KMS-11 (cell line): ENCODE data around the gene SPRY1.

Experiments
- H2AFZ ChIP-seq: fragments of 200-600 bp; sonication (generic); 2 replicates; pipeline ENCODE4 v1.6.1; 2016; ENCODE audit warnings: antibody characterized with exemption, mixed run types, low read depth
- H3K27ac ChIP-seq: fragments of 200-600 bp; sonication (generic); 2 replicates; pipeline ENCODE4 v1.6.1; 2016; ENCODE audit warnings: mild to moderate bottlenecking, mixed run types
- H3K27me3 ChIP-seq: fragments of 200-600 bp; sonication (generic); 2 replicates; pipeline ENCODE4 v1.6.1; 2017; ENCODE audit warnings: mild to moderate bottlenecking, low read depth, mixed run types, moderate library complexity; ENCODE audit not compliant: insufficient read depth
- H3K36me3 ChIP-seq: fragments of 200-600 bp; sonication (generic); 2 replicates; pipeline ENCODE4 v1.6.1; 2017; ENCODE audit warnings: mild to moderate bottlenecking, mixed run types; ENCODE audit not compliant: insufficient read depth
- H3K4me1 ChIP-seq: fragments of 200-600 bp; sonication (generic); 2 replicates; pipeline ENCODE4 v1.6.1; 2016; ENCODE audit warnings: mild to moderate bottlenecking, low read depth, mixed run types; ENCODE audit not compliant: poor library complexity, severe bottlenecking
- H3K4me2 ChIP-seq: fragments of 200-600 bp; sonication (generic); 2 replicates; pipeline ENCODE4 v1.7.0; 2016; ENCODE audit warnings: mild to moderate bottlenecking, mixed run types
- H3K4me3 ChIP-seq: fragments of 200-600 bp; sonication (generic); IDR thresholded peaks from 2 replicates; pipeline ENCODE4 v1.6.1; 2017; ENCODE audit warnings: low read depth, low read length, mixed read lengths; ENCODE audit not compliant: insufficient read depth
- H3K79me2 ChIP-seq: fragments of 200-600 bp; sonication (generic); 2 replicates; pipeline ENCODE4 v1.6.1; 2016; ENCODE audit warnings: low read depth, mixed run types; ENCODE audit not compliant: insufficient read depth
- H3K9ac ChIP-seq: fragments of 200-600 bp; sonication (generic); 2 replicates; pipeline ENCODE4 v1.6.1; 2016; ENCODE audit warnings: mild to moderate bottlenecking, mixed run types
- H4K20me1 ChIP-seq: fragments of 200-600 bp; sonication (generic); 2 replicates; pipeline ENCODE4 v1.6.1; 2016; ENCODE audit warnings: mild to moderate bottlenecking, mixed run types; ENCODE audit not compliant: insufficient read depth
- TF ChIP-seq, protein P1 (sequence below): fragments of 200-600 bp; sonication (generic); conservative IDR thresholded peaks from 2 replicates; pipeline ENCODE4 v1.6.1; 2017; ENCODE audit warnings: low read depth, mild to moderate bottlenecking, antibody characterized with exemption, low read length, moderate library complexity, mixed read lengths

Gene SPRY1

DNA sequence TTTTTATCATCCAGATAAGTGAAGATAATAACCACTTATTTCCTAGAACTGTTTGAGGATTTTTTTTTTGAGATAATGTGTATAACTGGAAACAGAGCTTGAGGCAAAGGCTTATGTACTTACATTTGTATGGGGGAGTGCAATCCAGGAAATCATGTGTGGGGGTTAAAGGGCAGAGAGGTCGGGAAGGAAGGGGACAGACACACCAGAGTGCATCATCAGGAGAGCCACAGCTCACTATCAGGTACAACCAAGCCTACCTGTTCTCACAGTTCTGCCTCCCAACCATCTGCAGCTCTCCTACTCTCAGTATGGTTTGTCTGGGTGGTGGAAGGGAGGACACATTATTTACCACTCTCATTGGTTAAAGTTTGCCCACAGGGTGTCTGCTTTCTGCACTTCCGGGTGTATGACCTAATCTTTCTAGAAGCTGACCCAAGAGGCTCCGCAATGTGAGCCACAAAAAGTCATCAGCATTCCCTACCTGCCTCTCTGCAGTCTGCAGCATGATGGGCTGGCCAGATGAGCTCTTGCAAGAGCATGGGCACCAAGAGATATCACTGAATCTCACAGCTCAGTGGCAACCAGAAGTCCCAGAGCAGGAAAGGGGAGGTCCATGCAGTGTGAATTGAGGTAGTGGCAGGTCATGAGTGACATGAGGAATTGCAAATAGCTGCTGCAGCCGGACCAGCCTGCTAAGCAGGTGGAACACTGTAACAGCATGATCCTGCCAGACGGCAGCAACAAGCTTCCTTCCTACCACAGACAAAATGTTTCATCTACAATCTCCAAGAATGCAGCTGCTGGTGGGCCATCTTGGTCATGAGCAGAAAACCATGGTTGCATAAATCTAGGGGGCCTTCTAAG is 36.9 kb upstream of the SPRY1 start:
- Histone ChIP-seq H3K36me3 (no peaks in the 10 kb centered on the region), H3K79me2 (no peaks in the 10 kb centered on the region), H3K27me3 (no peaks in the 10 kb centered on the region), H3K4me3 (no peak overlapping the region), H2AFZ (no peak overlapping the region), H3K27ac (no peak overlapping the region), H4K20me1 (no peaks in the 10 kb centered on the region), H3K9ac (no peak overlapping the region), H3K4me2 (no peak overlapping the region), H3K4me1 (peaks cover 10% of the 10 kb centered on the region)
- TF ChIP-seq, protein P1, sequence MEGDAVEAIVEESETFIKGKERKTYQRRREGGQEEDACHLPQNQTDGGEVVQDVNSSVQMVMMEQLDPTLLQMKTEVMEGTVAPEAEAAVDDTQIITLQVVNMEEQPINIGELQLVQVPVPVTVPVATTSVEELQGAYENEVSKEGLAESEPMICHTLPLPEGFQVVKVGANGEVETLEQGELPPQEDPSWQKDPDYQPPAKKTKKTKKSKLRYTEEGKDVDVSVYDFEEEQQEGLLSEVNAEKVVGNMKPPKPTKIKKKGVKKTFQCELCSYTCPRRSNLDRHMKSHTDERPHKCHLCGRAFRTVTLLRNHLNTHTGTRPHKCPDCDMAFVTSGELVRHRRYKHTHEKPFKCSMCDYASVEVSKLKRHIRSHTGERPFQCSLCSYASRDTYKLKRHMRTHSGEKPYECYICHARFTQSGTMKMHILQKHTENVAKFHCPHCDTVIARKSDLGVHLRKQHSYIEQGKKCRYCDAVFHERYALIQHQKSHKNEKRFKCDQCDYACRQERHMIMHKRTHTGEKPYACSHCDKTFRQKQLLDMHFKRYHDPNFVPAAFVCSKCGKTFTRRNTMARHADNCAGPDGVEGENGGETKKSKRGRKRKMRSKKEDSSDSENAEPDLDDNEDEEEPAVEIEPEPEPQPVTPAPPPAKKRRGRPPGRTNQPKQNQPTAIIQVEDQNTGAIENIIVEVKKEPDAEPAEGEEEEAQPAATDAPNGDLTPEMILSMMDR = no peak

DNA sequence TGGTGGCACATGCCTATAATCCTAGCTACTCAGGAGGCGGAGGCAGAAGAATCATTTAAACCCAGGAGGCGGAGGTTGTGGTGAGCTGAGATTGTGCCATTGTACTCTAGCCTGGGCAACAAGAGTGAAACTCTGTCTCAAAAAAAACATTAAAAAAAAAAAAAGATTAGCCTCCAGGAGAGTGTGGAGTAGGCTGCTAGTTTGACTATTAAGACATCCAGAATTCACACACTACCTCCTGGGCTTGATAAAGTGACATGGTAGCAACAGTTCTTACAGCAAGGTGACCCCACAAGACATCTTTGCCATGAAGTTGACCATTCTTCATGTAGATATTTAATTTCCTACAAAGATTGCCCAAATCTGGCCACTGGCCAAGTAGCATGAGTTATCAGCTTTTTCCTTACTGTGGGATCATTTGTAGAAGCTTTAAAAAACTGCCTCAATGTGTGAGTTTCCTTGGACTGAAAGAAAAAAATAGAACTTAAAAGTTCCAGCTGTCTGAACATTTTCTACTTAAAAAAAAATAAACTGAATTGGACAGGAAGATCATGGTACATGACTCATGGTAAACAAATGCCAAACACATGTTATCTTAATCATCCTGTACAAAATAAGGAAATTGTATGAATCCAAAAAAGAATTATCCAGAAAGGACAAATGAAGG is 35.3 kb upstream of the SPRY1 start:
- H3K4me3 ChIP-seq = no peak overlapping the region
- no peaks in the 10 kb centered on the region for H3K27me3 ChIP-seq
- H3K79me2 ChIP-seq = no peaks in the 10 kb centered on the region
- H3K4me2 ChIP-seq = no peak overlapping the region
- H3K9ac ChIP-seq = no peak overlapping the region
- H2AFZ ChIP-seq = no peak overlapping the region
- no peaks in the 10 kb centered on the region for H3K36me3 ChIP-seq
- H4K20me1 ChIP-seq = no peaks in the 10 kb centered on the region
- TF ChIP-seq, protein P1 = no peak
- peaks cover 10% of the 10 kb centered on the region for H3K4me1 ChIP-seq
- no peak overlapping the region for H3K27ac ChIP-seq

DNA sequence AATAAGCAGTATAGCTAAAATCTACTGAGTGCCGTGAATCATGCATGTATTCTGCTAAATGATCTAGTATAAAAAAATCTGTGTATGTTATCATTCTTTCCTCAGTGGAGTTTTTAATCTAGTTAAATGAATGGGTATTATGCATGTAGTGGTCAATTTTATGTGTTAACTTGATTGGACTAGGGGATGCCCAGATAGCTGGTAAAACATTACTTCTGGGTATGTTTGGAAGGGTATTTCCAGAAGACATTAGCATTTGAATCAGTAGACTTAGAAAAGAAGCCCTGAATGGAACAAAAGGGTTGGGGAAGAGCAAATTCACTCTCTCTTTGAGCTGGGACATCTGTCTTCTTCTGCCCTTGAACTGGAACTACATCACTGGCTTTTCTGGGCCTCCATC is 34.5 kb upstream of the SPRY1 start:
- Histone ChIP-seq H2AFZ (no peak overlapping the region), H3K4me2 (no peak overlapping the region), H3K36me3 (no peaks in the 10 kb centered on the region), H3K4me3 (no peak overlapping the region), H3K79me2 (no peaks in the 10 kb centered on the region), H3K27ac (no peak overlapping the region), H3K9ac (no peak overlapping the region), H4K20me1 (no peaks in the 10 kb centered on the region), H3K27me3 (no peaks in the 10 kb centered on the region), H3K4me1 (peaks cover 10% of the 10 kb centered on the region)
- TF ChIP-seq, protein P1 = no peak

DNA sequence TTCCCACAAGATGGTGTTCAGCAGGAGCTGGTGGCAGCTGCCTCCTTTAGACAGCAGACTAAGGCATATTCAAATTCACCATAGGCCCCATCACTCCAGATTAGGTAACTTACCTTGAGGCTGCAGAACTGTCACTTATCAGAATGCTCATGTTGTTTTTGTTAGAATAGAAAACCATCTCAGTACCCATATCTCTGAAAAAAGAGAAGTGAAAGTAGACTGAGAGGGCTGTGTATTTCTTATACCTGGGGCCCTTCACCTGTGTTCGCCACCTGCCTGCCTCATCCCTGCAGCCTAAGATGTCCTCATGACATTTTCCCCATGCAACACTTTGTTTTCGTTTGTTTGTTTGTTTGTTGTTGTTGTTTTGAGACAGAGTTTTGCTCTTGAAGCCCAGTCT is 32.9 kb upstream of the SPRY1 start:
- peaks cover 10% of the 10 kb centered on the region for H3K4me1 ChIP-seq
- no peaks in the 10 kb centered on the region for H3K36me3 ChIP-seq
- no peak overlapping the region for H3K4me2 ChIP-seq
- no peaks in the 10 kb centered on the region for H4K20me1 ChIP-seq
- TF ChIP-seq, protein P1 = no peak
- H3K79me2 ChIP-seq = no peaks in the 10 kb centered on the region
- H3K4me3 ChIP-seq = no peak overlapping the region
- H3K9ac ChIP-seq = no peak overlapping the region
- no peak overlapping the region for H3K27ac ChIP-seq
- no peaks in the 10 kb centered on the region for H3K27me3 ChIP-seq
- H2AFZ ChIP-seq = no peak overlapping the region
